Activated T-cell treated with anti-CD3 and anti-CD28 coated beads for 24 hours (primary cell): ENCODE measurements around the gene XKR7.
A peak's percentile ranks its signal among the peaks of the same experiment; 100 is the strongest.
"Not testable (repeated sequence)": the region's sequence is repeated elsewhere in the genome, so short reads cannot be mapped to it uniquely, and the experiment has no call there.

ENCODE experiments used
- DNase-seq: peaks from one replicate; pipeline ENCODE4 v3.0.0-alpha.2; 2020; ENCODE audit warnings: low read depth

XKR7 gene

DNA sequence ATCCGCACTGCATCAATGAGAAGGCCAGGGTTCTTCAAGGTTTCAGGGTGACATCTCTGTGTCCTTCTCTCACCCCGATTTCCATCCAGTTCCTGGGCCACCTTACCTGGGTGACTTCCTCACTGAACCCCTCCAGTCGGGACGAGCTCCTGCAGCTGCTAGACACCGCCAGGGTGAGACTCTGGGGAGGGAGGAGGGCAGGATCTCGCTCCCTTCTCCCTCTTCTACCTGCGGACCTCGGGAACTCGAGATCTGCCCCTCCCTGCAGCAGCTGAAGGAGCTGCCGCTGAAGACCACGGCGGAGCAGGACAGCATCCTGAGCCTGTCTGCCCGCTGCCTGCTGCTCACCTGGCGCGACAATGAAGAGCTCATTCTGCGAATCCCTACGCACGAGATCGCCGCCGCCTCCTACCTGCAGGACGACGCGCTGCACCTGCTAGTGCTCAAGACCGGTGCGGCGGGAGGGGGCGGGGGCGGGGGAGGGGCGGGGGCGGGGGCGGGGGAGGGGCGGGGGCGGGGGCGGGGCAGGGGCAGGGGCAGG lies 49.8 kb downstream of the XKR7 start:
- no peak for DNase-seq

DNA sequence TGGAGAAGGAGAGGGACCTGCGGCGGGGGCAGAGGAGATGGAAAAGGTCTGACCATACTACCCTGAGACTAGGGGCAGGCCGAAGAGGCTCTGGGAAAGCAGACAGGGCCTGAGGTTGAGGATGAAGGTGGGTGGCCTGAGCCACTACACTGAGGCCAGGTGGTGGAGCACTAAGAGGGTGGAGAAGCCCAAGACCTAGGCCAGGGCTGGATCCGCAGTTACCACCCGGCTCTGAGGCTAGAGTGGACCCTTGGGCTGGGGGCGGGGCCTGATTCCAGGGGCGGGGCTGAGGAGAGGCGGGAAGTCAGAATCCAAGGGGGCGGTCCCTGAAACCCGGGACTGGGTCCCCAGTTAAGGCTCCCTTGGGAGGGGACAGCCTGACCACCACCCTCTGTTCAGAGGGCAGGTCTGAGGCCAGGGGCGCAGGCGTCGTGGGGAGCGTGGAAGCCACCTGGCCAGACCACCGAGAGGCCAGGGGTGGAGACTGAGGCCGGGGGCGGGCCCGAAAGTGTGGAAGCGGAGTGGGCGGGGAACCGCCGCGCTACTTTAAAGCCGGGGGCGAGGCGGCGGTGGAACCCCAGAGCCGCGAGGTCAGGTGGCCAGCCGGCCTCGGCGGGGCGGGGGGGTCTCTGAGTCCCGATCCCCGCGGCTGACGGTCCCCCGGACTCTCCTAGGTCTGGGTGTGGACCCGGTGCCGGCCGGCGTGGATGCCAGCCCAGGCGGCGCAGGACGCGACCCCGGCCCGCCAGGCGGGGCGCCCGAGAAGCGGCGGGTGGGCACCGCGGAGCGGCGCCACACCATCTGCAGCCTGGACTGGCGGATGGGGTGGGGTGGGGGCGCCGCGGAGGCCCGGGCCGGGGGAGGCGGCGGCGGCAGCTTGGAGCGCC lies 50.6 kb downstream of the XKR7 start:
- DNase-seq = peak; percentile 27

DNA sequence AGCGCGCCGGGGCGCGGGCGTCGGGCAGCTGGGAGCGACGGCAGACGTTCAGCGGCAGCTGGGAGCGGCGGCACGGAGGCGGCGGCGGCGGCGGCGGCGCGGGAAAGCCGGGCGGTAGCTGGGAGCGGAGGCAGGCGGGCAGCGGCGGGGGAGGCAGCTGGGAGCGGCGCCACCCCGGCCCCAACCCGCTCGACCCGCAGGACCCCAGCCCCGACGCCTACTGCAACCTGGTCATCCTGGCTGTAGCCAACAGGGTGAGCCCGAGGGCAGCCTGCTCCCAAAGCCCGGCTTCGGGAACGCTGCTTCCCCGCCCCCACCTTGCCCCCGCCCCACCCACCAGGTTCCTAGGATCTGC lies 51.2 kb downstream of the XKR7 start:
- DNase-seq = no peak

DNA sequence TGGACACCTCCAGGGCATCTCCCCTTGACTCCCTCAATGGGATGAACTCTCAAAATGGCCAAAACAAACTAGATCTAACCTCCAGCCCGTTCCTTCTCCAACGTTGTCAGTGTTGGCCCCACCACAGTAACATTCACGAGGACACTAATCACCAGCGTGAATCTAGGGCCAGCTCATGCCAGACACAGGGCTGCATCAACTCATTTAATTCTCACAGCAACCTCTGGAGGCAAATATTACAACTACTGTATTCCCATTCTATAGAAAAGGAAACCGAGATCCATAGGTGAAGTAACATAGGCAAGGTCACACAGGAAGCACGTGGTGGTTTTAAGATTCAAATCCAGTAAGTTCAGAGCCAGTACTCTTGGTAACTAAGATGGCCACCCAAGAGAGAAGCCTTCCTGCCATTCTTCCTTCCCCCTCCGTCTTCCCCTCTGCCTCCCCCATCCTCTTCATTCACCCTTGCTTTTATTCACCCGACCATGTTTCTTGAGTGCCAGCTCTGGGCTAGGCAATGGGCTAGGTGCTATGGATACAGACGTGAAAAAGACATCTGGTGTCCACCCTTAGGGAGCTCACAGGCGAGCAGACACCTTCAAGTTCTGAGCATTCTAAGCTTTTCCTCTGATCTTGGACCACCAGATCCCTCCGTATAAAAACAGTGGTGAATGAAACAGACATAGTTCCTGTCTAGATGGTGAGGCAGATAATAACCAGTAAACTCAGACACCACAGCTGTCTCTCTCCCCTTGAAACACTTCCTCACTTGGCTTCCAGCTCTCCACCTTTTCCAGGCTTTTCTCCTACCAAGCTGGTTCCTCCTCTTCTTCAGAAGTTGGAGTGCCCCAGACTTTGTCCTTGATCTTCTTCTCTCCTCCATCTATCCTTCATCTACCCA lies 51.9 kb downstream of the XKR7 start:
- no peak for DNase-seq

DNA sequence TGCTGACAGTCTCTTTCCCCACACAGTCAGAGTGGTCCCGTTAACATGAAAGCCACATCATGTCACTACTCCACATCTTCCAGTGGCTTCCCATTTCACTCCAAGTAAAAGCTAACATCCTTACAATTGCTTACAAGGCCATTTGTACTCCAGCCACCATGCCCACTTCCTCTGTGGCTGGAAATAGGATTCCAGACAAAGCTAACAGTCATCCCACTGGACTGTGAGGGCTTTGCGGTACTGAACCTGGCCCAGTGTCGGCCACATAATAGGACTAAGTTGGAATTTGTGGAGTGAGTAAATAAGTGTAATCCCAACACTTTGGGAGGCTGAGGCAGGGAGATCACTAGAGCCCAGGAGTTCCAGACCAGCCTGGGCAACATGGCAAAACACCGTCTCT lies 53.1 kb downstream of the XKR7 start:
- no peak for DNase-seq

DNA sequence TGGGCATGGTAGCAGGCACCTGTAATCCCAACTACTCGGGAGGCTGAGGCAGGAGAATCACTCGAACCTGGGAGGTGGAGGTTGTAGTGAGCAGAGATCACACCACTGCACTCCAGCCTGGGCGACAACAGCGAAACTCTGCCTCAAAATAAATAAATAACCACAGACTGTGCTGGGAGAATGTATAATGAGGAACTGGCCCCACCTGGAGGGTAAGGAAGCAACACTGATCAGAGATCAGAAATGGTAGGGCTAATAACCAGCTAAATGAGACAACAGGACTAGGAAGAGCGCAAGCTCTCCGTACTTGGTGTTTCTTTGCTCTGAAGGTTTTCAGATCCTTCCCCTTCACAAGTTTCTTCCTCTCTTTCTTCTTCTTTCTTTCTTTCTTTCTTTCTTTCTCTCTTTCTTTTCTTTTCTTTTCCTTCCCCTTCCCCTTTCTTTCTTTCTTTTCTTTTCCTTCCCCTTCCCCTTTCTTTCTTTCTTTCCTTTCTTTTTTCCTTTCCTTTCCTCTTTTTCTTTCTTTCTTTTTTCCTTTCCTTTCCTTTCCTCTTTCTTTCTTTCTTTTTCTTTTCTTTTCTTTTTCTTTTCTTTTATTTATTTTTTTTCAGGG lies 56.8 kb downstream of the XKR7 start:
- no peak for DNase-seq

DNA sequence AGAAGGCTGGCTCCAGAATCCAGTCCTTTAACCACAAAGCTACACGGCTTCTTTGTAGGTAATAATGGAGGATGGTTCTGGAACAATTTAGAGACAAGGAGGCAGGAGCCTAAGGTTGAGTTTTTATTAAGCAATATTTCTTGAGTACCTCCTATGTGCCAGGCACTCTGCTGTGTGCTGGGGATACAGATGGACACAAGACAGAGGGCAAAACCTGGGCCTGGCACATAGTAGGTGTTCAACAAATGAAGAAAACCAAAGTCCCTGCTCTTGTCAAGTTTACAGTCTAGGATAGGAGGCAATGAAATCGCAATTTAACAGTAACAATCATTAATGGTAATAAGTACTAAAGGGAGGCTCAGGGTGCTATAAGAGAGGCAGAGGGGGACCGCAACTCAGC lies 59.7 kb downstream of the XKR7 start:
- no peak for DNase-seq

DNA sequence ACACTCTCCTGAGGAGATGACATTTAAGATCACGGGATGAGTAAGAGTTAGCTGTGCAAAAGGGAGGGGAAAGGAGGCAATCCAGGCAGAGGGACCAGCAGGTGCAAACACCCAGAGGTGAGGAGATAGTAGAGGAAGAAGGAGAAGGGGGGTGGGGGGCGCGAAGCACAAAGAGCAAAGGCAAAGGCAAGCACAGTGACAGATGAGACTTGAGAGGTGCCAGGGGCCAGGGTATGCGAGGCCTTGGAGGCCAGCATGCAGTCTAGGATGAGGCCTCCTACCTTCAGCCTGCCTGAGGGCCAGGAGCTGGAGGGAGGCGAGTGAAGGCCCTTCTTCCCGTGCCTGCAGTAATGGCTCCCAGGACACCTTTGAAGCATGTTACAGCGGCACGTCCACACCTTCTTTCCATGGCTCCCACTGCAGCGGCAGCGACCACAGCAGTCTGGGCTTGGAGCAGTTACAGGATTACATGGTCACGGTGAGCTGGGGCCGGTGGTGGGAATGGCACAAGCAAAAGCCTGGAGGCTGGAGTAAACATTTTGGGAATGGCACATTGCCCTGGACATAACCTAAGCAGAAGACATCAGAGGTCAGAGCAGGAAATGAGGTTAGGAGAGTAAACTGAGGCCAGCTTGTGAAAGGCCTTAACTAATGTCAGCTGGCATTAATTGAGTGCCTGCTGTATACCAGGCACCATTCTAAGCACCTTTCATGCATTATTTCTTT lies 60.9 kb downstream of the XKR7 start:
- DNase-seq = no peak

DNA sequence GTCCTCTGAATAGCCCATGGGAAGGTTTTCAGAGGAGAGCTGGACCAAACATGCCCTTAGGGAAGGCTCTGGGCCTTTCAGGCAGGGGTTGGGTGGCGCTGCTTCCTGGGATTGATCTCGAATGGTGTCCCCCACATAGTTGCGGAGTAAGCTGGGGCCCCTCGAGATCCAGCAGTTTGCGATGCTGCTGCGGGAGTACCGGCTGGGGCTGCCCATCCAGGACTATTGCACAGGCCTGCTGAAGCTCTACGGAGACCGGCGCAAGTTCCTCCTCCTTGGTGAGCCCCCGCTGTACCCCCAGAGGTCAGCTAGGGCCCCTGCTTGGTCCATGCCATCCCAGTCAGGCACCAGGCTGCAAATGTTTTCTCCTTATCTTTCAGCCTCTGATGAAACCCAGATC lies 61.6 kb downstream of the XKR7 start:
- no peak for DNase-seq

DNA sequence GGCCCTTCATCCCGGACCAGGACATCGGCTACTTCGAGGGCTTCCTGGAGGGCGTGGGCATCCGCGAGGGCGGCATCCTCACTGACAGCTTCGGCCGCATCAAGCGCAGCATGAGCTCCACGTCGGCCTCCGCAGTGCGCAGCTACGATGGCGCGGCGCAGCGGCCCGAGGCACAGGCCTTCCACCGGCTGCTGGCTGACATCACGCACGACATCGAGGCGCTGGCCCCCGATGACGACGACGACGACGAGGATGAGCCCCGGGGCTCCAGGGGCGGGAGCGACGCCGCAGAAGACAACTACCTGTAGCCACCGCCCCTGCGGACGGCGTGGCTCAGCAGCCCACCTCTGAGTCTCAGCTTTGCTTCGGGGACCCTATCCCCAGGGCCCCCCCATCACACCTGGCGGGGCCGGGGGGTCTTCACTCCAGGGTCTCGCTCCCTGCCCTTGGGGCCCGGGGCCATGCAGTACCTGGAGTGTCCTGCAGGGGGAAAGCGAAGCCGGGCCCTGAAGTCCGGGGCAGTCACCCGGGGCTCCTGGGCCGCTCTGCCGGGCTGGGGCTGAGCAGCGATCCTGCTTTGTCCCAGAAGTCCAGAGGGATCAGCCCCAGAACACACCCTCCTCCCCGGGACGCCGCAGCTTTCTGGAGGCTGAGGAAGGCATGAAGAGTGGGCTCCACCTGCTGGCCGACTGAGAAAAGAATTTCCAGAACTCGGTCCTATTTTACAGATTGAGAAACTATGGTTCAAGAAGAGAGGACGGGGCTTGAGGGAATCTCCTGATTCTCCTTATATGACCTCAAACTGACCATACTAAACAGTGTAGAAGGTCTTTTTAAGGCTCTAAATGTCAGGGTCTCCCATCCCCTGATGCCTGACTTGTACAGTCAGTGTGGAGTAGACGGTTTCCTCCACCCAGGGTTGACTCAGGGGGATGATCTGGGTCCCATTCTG lies 63.3 kb downstream of the XKR7 start:
- DNase-seq = peak; percentile 45

DNA sequence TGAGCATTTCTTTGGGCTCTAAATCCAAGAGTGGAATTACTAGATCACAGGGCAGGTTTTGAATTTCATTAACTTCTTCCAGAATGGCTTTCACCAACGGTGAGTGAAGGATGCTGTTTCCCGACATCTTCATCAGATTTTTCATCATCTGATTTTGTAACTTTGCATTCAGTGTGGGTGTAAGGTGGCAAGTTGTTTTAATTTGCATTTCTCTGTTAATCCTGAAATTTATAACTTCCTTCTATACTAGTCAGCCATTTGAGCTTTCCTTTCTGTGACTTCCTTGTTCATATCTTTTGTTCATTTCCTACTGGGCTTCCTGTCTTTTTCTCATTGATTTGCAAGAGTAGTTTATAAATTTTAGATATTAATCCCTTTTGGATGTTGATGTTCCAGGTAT lies 65.4 kb downstream of the XKR7 start:
- no peak for DNase-seq

DNA sequence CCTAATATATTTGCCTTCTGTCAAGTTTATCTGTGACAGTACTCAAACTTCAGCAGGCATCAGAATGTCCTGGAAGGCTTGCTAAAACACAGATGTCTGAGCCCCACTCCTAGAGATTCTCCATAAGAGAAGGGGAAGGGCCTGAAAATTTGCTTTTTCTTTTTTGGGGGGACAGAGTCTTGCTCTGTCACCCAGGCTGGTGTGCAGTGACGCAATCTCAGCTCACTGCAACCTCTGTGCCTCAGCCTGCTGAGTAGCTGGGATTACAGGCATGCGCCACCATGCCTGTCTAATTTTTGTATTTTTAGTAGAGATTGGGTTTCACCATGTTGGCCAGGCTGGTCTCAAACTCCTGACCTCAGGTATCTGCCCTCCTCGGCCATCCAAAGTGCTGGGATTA lies 65.8 kb downstream of the XKR7 start:
- not testable (repeated sequence) for DNase-seq

DNA sequence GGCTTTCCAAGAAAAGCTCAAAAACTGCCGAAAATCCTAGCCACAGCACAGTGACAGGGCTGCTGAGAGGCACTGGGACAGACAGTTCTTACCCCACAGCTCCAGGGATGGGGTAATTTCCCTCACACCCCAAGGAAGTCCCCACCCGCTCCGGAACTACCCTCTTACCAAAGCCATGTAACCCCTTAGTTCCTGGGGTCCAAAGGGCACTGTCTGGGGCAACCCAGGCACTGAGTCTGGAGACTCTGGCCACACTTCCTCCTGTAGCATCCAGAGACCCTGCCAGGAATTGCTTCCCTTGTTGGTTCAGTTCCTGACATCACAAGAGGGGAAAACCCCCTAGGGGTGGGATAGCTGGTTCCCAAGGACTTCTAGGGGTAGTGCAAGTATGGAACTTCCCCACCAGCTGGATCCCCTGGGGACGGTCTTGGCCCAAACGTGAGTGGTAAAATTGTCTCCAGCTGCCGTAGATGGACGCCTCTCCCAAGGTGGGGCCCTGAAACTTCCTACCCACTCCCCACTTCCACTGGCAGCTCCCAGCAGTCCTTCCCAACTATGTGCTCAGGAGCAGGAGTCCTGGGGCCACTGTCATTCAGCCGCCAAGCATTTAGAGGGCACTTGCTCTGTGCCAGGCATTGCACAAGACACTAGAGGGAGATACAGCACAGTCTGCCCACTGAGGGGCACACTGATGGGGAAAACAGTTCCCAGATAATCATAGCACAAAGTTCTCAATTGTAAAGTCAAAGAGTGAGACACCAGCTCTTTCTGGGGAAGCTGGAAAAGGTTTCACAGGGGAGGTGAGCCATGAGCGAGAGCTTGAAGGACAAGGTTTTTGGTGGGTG lies 66.9 kb downstream of the XKR7 start:
- DNase-seq = no peak

DNA sequence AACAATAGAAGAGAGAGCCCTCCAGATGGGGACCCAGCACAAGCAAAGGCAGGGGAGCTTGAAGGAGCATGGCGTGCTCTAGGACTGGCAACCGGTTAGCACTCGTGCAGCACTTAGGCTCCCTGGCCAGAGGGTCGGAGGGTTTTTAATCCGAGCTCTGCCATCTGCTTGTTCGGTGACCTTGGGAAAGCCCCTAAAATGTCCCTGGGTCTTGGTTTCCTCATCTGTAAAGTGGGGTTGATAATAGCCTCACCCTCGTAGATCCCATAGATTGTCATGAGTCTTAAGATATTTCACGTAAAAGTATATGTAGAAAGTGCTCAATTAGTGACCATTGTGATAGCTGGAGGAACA lies 67.5 kb downstream of the XKR7 start:
- no peak for DNase-seq

DNA sequence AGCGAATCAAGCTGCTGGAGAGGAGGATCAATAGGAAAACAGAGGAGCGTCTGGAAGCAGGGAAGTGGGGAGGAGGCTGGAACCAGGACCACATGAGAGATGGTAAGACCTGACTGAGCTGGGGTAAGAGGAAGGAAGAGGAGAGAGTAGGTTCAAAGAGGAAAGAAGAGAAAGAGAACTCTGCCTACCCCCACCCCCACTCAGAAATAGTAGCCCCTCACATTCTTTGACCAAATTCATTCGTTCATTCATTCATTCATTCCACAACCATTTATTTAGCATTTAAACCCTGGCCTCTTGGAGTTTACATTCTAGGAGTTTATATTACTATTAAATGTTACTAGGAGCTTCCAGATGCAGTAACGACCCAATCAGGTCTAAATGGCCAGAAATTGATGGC lies 68.3 kb downstream of the XKR7 start:
- DNase-seq = no peak

DNA sequence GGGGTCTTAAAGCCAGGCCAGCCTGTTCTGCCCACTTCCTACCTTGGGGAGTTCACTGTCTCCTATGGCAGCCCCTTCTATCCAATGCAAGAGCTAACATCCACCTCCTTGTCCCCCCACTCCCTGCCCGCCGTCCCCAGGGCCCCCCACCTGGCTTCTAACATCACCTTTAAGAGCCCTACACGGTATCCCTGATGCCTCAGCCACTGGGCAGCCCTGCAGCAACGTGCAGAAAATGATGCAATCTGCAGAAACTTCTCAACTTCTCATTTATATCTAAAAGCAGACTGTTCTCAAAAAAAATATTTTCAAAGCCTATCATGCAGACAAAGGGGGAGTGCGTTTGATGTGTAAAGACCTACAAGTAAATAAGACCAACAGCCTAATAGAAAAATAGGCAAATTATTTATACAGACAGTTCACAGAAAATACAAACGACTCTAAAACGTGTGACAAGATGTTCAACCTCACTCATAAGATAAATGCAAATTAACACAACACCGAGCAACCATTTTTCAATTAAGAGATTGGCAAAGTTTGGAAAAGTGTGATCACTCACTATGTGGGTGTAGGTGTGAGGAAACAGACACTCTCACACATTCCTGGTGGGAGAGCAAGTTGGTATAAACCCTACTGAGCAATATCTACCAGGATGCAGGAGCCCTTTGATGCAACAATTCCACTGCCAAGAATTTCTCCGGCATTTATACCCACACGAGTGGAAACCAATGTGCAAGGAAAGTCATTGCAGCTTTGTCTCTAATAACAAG lies 69.0 kb downstream of the XKR7 start:
- DNase-seq = no peak

DNA sequence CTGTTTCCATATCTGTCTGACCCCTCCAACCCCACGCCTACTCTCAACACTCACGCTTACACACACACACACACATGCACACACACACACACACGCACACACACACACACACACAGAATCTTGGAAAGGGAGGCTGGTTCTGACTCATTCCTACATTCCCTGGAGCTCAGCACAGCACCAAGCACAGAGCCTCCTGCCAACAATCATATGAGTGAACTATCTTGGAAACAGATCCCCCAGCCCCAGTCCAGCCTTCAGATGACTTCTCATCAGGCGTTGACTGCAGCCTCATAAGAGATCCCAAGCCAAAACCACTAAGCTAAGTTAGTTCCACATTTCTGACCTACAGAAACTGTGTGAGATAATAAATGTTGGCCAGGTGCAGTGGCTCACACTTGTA lies 70.0 kb downstream of the XKR7 start:
- no peak for DNase-seq

DNA sequence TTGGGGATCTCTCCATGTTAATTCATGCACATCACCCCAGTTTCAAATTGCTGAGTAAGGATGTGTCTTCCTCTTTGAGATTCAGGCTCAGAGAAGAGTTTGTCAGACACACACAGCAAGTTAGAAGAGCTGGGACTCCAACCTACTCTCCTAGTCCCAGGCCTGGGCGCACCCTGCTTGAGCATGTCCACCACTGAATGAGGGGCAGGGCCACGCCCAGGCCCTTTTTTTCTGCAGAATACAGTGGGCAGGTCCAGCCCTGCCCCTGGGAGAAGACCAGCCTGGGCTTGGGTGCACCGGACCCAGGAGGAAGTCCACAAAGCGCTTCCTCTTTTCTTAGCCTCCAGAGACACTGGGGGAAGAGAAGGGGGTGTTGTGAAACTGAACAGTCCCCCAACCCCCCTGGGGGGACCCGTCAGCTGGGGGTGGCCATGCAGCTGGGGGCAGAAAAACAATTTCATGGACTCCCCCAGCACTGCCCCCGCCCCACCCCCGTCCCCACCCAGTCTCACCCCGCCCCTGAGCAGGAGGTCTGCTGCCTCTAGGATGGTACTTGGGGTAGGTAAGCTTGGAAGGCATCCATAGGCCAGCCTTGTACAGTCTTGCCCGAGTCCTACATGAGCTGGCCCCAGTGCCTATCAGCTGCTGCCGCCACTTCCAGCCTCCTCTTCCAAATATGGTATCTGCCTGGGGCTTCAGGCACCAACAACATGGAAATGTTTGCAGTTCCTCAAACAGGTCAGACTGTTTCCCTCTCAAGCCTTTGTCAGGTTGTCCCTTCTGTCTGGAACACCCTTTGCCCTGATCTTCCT lies 72.4 kb downstream of the XKR7 start:
- no peak for DNase-seq
